ENCODE measurements around the gene PF4V1. TPM values are rescaled to one million over a fixed set of nuclear protein-coding genes. Genes with fewer than 3 reads are reported as not detected.

The PF4V1 gene
- total RNA-seq, 1 donor from 2014 or later, result not detected

GRCh38 chr4:73868206-73869129 is 15.4 kb downstream of the PF4V1 start:
- Histone ChIP-seq H3K27me3 (no peaks in the 10 kb centered on the region), H3K36me3 (no peaks in the 10 kb centered on the region), H3K9me3 (no peaks in the 10 kb centered on the region), H3K4me1 (peaks cover 17% of the 10 kb centered on the region), H3K4me3 (peak overlapping the region; percentile 62 to 67), H3K27ac (peak overlapping the region; percentile 83)
- TF ChIP-seq POLR2A (IDR thresholded peaks at IDR 0.05) (no peak), POLR2AphosphoS5 (IDR thresholded peaks at IDR 0.05; ENCODE audit: insufficient read depth in 1 of 2, low read depth in 1 of 2) (no peak), CTCF (IDR thresholded peaks at IDR 0.05) (no peak)
- intact Hi-C loops (cut with DNase I), result no loop called here
- DNase-seq (ENCODE audit: extremely low spot score in 2 of 2), result no peak

GRCh38 chr4:73869130-73870055 is 16.3 kb downstream of the PF4V1 start, which contains the start of gene CXCL1:
Gene CXCL1, plus strand, starts transcription at chr4:73869393. Its CDS starts 78 bp downstream, at chr4:73869471.
- no peaks in the 10 kb centered on the region for H3K36me3 ChIP-seq
- intact Hi-C loops (cut with DNase I), result no loop called here
- H3K27ac ChIP-seq, result peak within 1 kb of the TSS; percentile 83
- TF ChIP-seq POLR2AphosphoS5 (IDR thresholded peaks at IDR 0.05; ENCODE audit: insufficient read depth in 1 of 2, low read depth in 1 of 2) (peak in 1 of 2 donors; percentile 72), CTCF (IDR thresholded peaks at IDR 0.05) (no peak), POLR2A (IDR thresholded peaks at IDR 0.05) (no peak)
- no peaks in the 10 kb centered on the region for H3K9me3 ChIP-seq
- peaks cover 17% of the 10 kb centered on the region for H3K4me1 ChIP-seq
- H3K27me3 ChIP-seq, result no peaks in the 10 kb centered on the region
- peak within 1 kb of the TSS; percentile 62 to 67 for H3K4me3 ChIP-seq
- no peak for DNase-seq (ENCODE audit: extremely low spot score in 2 of 2)

GRCh38 chr4:73870260-73870659 is 17.2 kb downstream of the PF4V1 start:
- peak overlapping the region; percentile 83 for H3K27ac ChIP-seq
- H3K4me3 ChIP-seq, result peak overlapping the region; percentile 62 to 67
- peaks cover 17% of the 10 kb centered on the region for H3K4me1 ChIP-seq
- H3K27me3 ChIP-seq, result no peaks in the 10 kb centered on the region
- H3K36me3 ChIP-seq, result no peaks in the 10 kb centered on the region
- no peak for TF ChIP-seq CTCF (IDR thresholded peaks at IDR 0.05)
- no peak for TF ChIP-seq POLR2A (IDR thresholded peaks at IDR 0.05)
- TF ChIP-seq POLR2AphosphoS5 (IDR thresholded peaks at IDR 0.05; ENCODE audit: insufficient read depth in 1 of 2, low read depth in 1 of 2), result no peak
- DNase-seq (ENCODE audit: extremely low spot score in 2 of 2), result no peak
- H3K9me3 ChIP-seq, result no peaks in the 10 kb centered on the region
- intact Hi-C loops (cut with DNase I), result no loop called here

DNA sequence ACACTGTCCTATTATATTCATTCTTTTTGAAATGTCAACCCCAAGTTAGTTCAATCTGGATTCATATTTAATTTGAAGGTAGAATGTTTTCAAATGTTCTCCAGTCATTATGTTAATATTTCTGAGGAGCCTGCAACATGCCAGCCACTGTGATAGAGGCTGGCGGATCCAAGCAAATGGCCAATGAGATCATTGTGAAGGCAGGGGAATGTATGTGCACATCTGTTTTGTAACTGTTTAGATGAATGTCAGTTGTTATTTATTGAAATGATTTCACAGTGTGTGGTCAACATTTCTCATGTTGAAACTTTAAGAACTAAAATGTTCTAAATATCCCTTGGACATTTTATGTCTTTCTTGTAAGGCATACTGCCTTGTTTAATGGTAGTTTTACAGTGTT is 17.7 kb downstream of the PF4V1 start:
- H3K4me1 ChIP-seq, result peaks cover 17% of the 10 kb centered on the region
- H3K36me3 ChIP-seq, result no peaks in the 10 kb centered on the region
- DNase-seq (ENCODE audit: extremely low spot score in 2 of 2), result no peak
- H3K27me3 ChIP-seq, result no peaks in the 10 kb centered on the region
- intact Hi-C loops (cut with DNase I), result no loop called here
- H3K9me3 ChIP-seq, result no peaks in the 10 kb centered on the region
- TF ChIP-seq CTCF (IDR thresholded peaks at IDR 0.05), result no peak
- no peak for TF ChIP-seq POLR2A (IDR thresholded peaks at IDR 0.05)
- TF ChIP-seq POLR2AphosphoS5 (IDR thresholded peaks at IDR 0.05; ENCODE audit: insufficient read depth in 1 of 2, low read depth in 1 of 2), result no peak
- no peak overlapping the region for H3K27ac ChIP-seq
- peak overlapping the region; percentile 62 to 67 for H3K4me3 ChIP-seq

Data from vagina (tissue), 2 donors.